ENCODE results near the gene ZNF845.

- no peak for TF ChIP-seq EP300 (IDR thresholded peaks at IDR 0.05)
- no peak for TF ChIP-seq CTCF (IDR thresholded peaks at IDR 0.05)
Observed at GRCh38 chr19:53332484-53332883, 1.1 kb upstream of the ZNF845 start.
